Measurements from ENCODE around the gene GSTO2.
"Not testable (repeated sequence)": the region's sequence is repeated elsewhere in the genome, so short reads cannot be mapped to it uniquely, and the experiment has no call there.

Gene GSTO2

GRCh38 chr10:104268713-104269645 lies at the start of gene GSTO2:
Gene GSTO2, plus strand, starts transcription at chr10:104269184. Its CDS starts 5,732 bp downstream, at chr10:104274916.
- H3K27me3 Mint-ChIP-seq (ENCODE audit: low read depth), result no peaks in the 10 kb centered on the region

GRCh38 chr10:104220522-104220921 lies 48.5 kb upstream of the GSTO2 start:
- Mint-ChIP-seq H3K27ac (no peak overlapping the region), H3K27me3 (ENCODE audit: low read depth) (peaks cover 24% of the 10 kb centered on the region), H3K4me1 (ENCODE audit: low read depth) (no peaks in the 10 kb centered on the region), H3K9me3 (no peaks in the 10 kb centered on the region), H3K4me3 (no peak overlapping the region), H3K36me3 (ENCODE audit: low read depth) (no peaks in the 10 kb centered on the region)

More at GRCh38 chr10:104268713-104269645, at the start of gene GSTO2:
- Mint-ChIP-seq H3K9me3 (no peaks in the 10 kb centered on the region), H3K36me3 (ENCODE audit: low read depth) (peaks cover 31% of the 10 kb centered on the region), H3K27ac (peak within 1 kb of the TSS; percentile 92), H3K4me3 (peak within 1 kb of the TSS; percentile 91), H3K4me1 (ENCODE audit: low read depth) (peaks cover 29% of the 10 kb centered on the region)

- Mint-ChIP-seq H3K36me3 (ENCODE audit: low read depth) (no peaks in the 10 kb centered on the region), H3K9me3 (no peaks in the 10 kb centered on the region), H3K27ac (no peak overlapping the region), H3K4me1 (ENCODE audit: low read depth) (no peaks in the 10 kb centered on the region), H3K4me3 (no peak overlapping the region), H3K27me3 (ENCODE audit: low read depth) (peaks cover 32% of the 10 kb centered on the region)
Observed at GRCh38 chr10:104223304-104223703, 45.7 kb upstream of the GSTO2 start.

GRCh38 chr10:104230490-104230889 lies 38.5 kb upstream of the GSTO2 start:
- Mint-ChIP-seq H3K9me3 (peaks cover 5% of the 10 kb centered on the region), H3K4me3 (no peak overlapping the region), H3K36me3 (ENCODE audit: low read depth) (no peaks in the 10 kb centered on the region), H3K4me1 (ENCODE audit: low read depth) (peaks cover 7% of the 10 kb centered on the region), H3K27me3 (ENCODE audit: low read depth) (peaks cover 36% of the 10 kb centered on the region), H3K27ac (no peak overlapping the region)

DNA sequence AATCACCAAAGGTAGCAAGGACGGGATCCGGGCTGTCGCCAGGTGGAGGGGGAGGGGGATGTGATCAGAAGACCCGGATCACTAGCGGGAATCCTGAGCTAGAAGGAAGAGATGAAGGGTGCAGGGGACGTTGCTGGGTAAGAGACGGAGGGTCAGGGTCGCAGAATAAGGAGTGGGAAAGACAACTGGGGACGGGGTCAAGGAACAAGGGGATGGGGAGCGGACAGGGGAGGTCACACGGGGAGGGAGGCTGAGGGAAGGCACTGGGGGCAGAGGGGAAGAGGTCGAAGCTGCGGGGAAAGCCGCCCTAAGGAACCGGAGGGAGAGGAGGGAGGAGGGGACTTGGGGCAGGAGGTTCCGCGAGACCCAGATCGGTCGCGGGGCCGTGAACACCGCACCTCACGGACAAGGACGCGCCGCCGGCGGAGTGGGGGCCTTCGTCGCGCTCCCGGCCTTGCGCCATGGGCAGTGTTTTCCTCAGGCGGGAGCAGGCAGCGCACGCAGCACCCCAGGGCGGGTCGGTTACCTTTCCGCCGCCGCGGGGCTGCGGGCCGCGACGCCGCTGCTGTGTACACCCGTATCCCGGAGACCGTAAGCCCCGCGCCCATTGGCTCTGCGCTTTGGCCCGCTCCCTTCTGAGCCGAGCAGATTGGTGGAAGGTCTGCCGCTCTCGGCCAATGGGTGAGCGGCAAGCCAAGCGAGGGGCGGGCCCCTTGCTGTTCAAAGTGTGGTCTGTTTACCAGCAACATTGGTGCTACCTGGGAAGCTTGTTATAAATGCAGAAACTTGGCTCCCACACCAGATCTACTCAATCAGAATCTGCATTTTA lies 37.0 kb upstream of the GSTO2 start, which contains the start of gene CFAP43:
TSS of gene CFAP43 (minus strand) at position 581 of the 829 bp plus-strand sequence. CDS start at position 463, 118 bp downstream.
- H3K4me1 Mint-ChIP-seq (ENCODE audit: low read depth), result peaks cover 7% of the 10 kb centered on the region
- peaks cover 43% of the 10 kb centered on the region for H3K27me3 Mint-ChIP-seq (ENCODE audit: low read depth)
- peak within 1 kb of the TSS; percentile 88 for H3K4me3 Mint-ChIP-seq
- peaks cover 6% of the 10 kb centered on the region for H3K9me3 Mint-ChIP-seq
- H3K27ac Mint-ChIP-seq, result peak within 1 kb of the TSS; percentile 76
- no peaks in the 10 kb centered on the region for H3K36me3 Mint-ChIP-seq (ENCODE audit: low read depth)

DNA sequence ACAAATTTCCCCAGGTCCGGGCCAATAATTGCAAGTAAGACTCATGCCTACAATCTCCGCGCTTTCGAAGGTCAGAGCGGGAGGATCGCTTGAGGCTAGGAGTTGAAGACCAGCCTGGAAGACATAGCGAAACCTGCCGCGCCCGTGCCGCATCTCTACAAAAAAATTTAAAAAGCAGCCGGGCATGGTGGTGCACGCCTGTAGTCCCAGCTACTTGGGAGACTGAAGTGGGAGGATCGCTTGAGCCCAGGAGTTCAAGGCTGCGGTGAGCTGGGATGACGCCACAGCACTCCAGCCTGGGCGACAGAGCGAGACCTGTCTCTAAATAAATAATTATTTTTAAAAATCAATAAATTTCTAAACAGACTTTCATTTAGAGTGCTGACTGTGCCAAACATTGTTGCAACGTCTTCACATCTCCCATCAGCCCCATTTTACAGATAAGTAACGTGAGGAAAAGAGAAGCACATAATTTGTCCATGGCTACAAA lies 36.3 kb upstream of the GSTO2 start:
- Mint-ChIP-seq H3K4me1 (ENCODE audit: low read depth) (peaks cover 7% of the 10 kb centered on the region), H3K36me3 (ENCODE audit: low read depth) (no peaks in the 10 kb centered on the region), H3K27ac (peak overlapping the region; percentile 47), H3K27me3 (ENCODE audit: low read depth) (peaks cover 49% of the 10 kb centered on the region), H3K4me3 (peak overlapping the region; percentile 88), H3K9me3 (peaks cover 6% of the 10 kb centered on the region)

GRCh38 chr10:104233817-104234216 lies 35.2 kb upstream of the GSTO2 start:
- Mint-ChIP-seq H3K9me3 (peaks cover 6% of the 10 kb centered on the region), H3K27ac (no peak overlapping the region), H3K36me3 (ENCODE audit: low read depth) (no peaks in the 10 kb centered on the region), H3K4me3 (peak overlapping the region; percentile 59), H3K4me1 (ENCODE audit: low read depth) (peaks cover 7% of the 10 kb centered on the region), H3K27me3 (ENCODE audit: low read depth) (peaks cover 54% of the 10 kb centered on the region)

GRCh38 chr10:104234934-104235333 lies 34.0 kb upstream of the GSTO2 start:
- H3K27me3 Mint-ChIP-seq (ENCODE audit: low read depth), result peaks cover 60% of the 10 kb centered on the region
- H3K9me3 Mint-ChIP-seq, result peaks cover 6% of the 10 kb centered on the region
- peaks cover 7% of the 10 kb centered on the region for H3K4me1 Mint-ChIP-seq (ENCODE audit: low read depth)
- no peak overlapping the region for H3K27ac Mint-ChIP-seq
- H3K4me3 Mint-ChIP-seq, result no peak overlapping the region
- no peaks in the 10 kb centered on the region for H3K36me3 Mint-ChIP-seq (ENCODE audit: low read depth)

- no peak overlapping the region for H3K27ac Mint-ChIP-seq
- H3K27me3 Mint-ChIP-seq (ENCODE audit: low read depth), result peaks cover 63% of the 10 kb centered on the region
- no peaks in the 10 kb centered on the region for H3K36me3 Mint-ChIP-seq (ENCODE audit: low read depth)
- peaks cover 6% of the 10 kb centered on the region for H3K9me3 Mint-ChIP-seq
- peaks cover 7% of the 10 kb centered on the region for H3K4me1 Mint-ChIP-seq (ENCODE audit: low read depth)
- H3K4me3 Mint-ChIP-seq, result no peak overlapping the region
Observed at GRCh38 chr10:104235801-104236200, 33.2 kb upstream of the GSTO2 start.

- Mint-ChIP-seq H3K36me3 (ENCODE audit: low read depth) (no peaks in the 10 kb centered on the region), H3K4me3 (no peak overlapping the region), H3K27me3 (ENCODE audit: low read depth) (peaks cover 66% of the 10 kb centered on the region), H3K4me1 (ENCODE audit: low read depth) (no peaks in the 10 kb centered on the region), H3K9me3 (peaks cover 5% of the 10 kb centered on the region), H3K27ac (no peak overlapping the region)
Observed at GRCh38 chr10:104240078-104240477, 28.9 kb upstream of the GSTO2 start.

- H3K4me3 Mint-ChIP-seq, result no peak overlapping the region
- H3K9me3 Mint-ChIP-seq, result peaks cover 12% of the 10 kb centered on the region
- H3K4me1 Mint-ChIP-seq (ENCODE audit: low read depth), result peaks cover 10% of the 10 kb centered on the region
- no peak overlapping the region for H3K27ac Mint-ChIP-seq
- peaks cover 45% of the 10 kb centered on the region for H3K27me3 Mint-ChIP-seq (ENCODE audit: low read depth)
- no peaks in the 10 kb centered on the region for H3K36me3 Mint-ChIP-seq (ENCODE audit: low read depth)
Observed at GRCh38 chr10:104242545-104242944, 26.4 kb upstream of the GSTO2 start.

- Mint-ChIP-seq H3K9me3 (peaks cover 13% of the 10 kb centered on the region), H3K4me1 (ENCODE audit: low read depth) (peaks cover 15% of the 10 kb centered on the region), H3K27me3 (ENCODE audit: low read depth) (peaks cover 40% of the 10 kb centered on the region)
- H3K27ac Mint-ChIP-seq; H3K36me3 Mint-ChIP-seq (ENCODE audit: low read depth); H3K4me3 Mint-ChIP-seq: not testable (repeated sequence)
Observed at GRCh38 chr10:104243009-104243408, 26.0 kb upstream of the GSTO2 start.

DNA sequence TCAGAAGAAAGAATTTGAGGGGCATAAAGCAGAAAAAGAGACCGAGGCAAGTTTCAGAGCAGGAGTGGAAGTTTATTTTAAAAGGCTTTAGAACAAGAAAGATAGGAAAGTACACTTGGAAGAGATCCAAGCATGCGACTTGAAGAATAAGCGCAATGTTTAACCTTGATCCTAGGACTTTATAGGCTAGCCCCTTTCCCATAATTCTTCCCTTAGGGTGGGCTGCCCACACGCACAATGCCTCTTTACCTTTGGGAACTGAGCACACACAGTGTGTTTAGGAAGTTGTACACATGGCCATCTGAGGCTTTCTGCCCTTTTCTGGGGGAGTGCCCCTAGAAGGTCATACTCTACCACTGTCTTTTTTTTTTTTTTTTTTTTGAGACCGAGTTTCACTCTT lies 25.5 kb upstream of the GSTO2 start:
- peaks cover 13% of the 10 kb centered on the region for H3K9me3 Mint-ChIP-seq
- H3K27ac Mint-ChIP-seq, result no peak overlapping the region
- no peaks in the 10 kb centered on the region for H3K36me3 Mint-ChIP-seq (ENCODE audit: low read depth)
- peaks cover 15% of the 10 kb centered on the region for H3K4me1 Mint-ChIP-seq (ENCODE audit: low read depth)
- no peak overlapping the region for H3K4me3 Mint-ChIP-seq
- peaks cover 42% of the 10 kb centered on the region for H3K27me3 Mint-ChIP-seq (ENCODE audit: low read depth)

- H3K4me1 Mint-ChIP-seq (ENCODE audit: low read depth), result peaks cover 15% of the 10 kb centered on the region
- H3K27me3 Mint-ChIP-seq (ENCODE audit: low read depth), result peaks cover 41% of the 10 kb centered on the region
- no peak overlapping the region for H3K4me3 Mint-ChIP-seq
- no peak overlapping the region for H3K27ac Mint-ChIP-seq
- no peaks in the 10 kb centered on the region for H3K36me3 Mint-ChIP-seq (ENCODE audit: low read depth)
- peaks cover 13% of the 10 kb centered on the region for H3K9me3 Mint-ChIP-seq
Observed at GRCh38 chr10:104245066-104245632, 23.8 kb upstream of the GSTO2 start.

Data from T-helper 1 cell treated with Interleukin-12 subunit alpha and Interleukin-12 subunit beta and Interleukin-4 antibody, amounts not matched to agents 30 μg/mL and 1 μg/mL, for 36 hours (primary cell).